ENCODE results near the gene DENND1A.
"Not testable (repeated sequence)": the region's sequence is repeated elsewhere in the genome, so short reads cannot be mapped to it uniquely, and the experiment has no call there.

DENND1A gene

DNA sequence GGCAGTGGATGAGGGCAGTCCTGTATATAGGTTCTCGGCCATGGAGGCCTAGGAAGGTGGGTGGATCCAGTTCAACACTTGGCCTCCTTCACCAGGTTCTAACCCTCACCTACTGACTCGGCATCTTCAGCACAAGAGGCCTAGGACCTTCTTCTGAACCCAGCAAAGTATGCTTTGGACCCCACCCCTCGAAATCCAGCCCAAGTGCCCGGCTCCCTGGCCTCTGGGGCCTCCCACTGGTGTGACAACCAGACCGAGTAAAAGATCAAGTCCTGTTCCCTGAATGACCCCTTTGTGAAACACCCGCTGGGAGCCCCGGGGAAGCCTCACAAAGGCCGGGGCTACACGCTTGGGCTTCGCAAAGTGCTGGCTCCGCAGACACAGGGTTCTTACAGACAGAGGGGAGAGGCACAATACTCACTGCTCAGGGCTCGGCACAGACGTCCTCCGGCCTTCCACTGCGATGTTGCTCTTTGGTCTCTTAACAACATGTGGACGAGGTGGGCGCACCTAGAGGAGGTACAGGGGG is 526.9 kb downstream of the DENND1A start:
- DNase-seq: no peak

DNA sequence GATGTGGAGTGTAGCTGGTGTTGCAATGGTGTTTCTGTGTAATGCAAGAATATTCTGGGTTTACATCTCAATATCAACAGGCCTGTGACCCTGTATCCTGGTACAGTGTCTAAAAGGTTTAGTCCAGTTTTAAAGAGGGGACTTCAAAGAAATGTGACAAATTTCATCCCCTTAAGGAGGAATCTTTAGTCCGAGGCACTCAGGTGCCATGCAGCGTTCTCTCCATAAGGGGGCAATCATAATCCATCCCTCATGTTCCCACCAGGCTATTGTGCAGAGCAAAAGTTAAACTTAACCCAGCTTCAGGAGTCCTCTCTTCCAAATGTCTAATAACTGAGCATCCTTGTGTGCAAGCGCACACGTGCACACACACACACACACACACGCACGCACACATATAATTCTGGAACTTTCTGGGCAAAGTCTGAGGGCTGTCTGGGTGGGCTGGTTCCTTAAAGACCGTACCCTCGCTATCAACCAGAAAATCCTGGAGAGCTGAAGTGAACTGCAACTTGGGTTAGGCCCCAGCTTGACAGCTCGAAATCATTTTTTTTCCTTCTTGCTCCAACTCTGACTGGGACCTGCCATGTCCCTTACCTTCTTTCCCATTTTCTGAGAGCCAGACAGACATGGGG is 527.9 kb downstream of the DENND1A start:
- peak; percentile 56 for DNase-seq

DNA sequence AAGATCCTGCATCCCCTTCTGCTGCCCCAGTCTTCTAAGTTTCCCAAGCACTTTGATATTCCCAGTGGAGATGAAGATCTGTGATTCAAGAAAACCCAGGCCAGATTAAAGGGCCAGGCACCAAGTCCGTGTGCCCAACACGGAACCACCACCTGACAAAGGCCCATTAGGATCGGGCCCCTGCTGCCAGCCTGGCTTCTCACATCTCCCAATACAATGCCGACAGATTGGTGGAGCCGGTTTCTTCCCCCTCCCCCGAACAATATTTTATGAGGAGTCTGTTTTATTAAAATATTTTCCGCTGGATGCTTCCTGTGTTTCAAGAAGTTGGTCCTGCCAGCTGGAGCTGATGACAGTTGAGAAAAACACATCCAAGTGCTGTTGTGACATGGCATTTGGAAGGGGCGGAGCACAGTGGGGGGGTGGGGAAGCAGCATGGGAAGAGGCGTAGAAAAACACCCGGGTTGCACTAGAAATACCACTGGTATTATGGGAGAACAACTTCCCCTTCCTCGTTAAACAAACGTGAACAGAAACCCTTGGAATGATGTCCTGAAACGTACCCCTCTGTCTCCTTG is 528.9 kb downstream of the DENND1A start:
- peak; percentile 27 for DNase-seq

DNA sequence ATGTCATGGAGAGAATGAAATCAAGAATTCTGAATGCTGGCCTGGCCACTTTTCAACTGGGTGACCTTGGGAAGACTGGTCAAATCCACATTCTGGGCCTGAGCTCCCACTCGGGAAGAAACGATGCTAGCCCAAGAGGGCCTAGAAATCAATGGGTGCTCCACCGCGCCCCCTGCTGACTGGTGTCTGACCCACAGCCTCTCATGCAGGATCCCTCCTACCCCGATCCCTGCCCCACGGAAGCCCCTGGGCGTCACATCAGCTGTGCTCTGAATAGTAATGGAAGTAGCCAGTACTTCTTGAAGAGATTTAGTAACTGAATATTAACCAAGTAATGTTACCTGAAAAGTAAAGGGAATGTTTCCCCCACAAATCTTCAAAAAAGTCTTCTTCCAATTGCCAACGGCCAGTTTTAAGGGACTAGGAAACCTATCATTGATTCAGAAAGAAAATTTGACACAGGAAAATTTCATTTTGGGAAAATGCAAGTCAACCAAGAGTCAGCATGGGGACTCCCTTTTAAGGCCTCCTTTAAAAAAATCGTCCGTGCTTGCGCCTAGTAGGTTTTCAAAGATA is 530.0 kb downstream of the DENND1A start:
- no peak for DNase-seq

DNA sequence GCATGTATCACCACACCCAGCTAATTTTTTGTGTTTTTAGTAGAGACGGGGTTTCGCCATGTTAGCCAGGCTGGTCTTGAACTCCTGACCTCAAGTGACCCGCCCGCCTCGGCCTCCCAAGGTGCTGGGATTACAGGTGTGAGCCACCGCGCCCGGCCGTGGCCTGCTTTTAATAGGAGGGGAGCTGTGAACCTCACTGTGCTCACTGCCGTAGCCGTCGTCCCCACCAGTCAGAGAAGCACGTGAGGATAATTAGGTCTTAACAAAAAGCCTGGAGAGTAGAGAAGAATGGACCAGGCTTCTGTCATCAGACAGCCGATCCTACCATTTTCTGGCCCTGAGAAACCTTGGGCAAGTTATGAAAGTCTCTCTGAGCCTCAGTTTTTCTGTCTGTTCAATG is 531.0 kb downstream of the DENND1A start:
- DNase-seq: not testable (repeated sequence)

DNA sequence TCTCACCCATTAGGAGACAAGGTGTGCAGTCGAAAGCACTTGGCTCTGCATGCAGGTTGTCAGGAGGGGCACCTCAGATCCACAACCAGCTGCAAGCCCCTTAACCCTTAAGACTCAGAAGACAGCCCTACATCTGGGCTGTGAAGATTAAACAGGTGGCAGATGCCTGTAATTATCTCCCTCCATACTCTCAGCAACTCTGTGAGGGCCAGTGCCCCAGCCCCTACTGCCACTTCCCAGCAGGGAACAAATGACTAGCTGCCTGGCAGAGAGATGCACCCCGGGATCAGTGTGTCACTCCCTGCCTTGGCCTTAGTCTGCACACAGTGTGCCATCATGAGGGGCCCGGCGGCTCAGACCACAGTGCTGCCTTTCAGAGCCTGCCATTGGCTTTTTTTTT is 532.0 kb downstream of the DENND1A start:
- DNase-seq: no peak

DNA sequence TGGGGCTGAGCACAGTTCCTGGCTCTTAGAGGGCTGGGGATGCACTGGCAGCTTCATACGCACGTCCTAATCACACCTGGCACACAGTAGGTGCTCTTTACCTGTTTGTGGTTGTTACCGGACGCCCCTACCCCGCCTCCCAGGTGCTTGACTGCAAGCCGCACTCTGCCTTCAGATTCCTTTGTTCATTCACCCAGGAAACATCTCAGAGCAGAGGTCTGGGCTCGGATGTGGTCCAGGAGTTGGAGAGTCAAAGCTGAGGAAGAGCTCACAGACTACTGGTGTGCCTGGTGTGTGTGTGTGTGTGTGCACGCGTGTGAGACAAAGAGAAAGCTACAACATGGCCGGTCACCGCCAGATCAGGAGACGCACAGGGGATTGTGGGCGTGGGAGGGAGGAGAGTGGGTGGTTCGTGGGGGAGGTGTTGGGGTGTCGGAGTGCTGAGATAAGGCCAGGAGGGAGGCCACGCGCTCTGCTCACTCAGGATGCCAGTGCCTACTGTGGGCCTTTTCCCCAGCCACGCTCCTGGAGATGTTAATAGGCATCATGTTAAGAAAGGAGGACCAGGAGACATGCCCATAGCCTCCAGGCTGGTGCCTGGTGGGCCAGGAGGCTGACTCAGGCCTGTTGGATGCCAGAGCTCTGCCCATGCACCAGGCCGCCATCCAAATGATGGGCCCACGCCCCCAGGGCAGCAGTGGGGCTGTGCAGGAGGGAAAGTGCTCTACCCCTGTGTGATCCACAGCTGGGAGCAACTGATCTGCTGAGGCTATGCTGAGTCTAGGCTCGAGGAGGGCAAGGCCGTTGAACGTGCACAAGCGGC is 534.0 kb downstream of the DENND1A start:
- DNase-seq: no peak

DNA sequence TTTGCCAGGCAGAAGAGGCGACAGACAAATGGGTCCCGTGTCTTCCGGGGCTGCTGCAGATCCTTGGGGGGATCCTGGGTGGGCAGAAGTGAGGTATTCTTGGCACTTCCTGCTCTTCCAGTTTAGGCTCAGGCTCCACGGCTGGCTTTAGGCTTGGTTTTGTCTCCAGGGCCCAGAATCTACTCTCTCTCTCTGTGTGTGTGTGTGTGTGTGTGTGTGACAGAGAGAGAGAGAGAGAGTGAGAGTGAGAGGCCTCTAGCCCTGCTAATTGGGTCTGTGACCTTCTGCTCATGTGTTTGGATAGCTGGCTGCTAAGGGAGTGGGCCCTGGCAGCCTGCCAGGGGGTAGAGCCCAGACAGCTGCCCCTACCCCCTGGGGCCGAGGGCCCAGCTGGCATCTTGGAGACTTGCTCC is 534.6 kb downstream of the DENND1A start:
- DNase-seq: peak; percentile 2

DNA sequence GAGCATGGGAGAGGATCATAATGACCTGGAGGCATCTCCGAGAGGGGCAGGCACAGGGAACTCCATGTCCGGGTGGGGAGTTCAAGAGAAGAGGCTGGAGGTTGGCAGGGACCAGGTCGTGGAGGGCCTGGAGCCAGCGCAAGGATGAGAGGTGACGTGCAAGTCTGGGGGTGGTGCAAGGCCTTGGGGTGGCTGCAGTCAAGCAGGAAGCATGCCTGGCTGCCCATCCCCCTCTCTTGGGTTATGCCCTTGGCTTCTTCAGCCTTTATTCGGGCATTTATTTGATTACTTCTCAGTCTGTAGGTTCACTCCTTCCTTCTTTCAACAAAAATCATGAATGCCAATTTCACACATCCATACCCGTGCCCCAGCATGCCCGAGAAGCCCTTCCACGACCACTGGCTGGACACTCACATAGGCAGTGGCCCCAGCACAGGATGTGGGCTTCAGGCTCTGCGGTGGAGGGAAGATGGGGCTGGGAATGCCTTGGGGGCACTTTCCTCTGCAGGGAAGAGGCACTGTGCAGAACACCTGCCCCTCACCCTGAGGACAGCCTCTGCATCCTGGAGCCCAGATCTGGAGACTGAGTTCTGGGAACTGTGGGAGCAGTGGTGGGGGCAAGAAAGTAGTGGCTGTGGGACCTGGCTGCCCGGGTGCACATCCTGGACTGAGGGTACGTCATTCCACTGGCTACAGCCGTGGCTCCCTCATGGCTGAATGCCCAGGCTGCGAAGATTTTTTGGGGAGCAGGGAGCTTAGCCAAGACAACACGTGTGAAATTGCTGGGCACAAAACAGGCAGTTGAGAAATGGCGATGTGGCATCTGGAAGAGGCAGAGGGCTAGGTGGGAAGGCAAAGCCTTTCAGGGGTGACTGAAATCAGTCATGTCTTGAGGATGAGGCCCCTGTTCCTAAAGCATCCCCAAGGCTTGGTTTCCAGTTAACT is 535.4 kb downstream of the DENND1A start:
- DNase-seq: no peak

DNA sequence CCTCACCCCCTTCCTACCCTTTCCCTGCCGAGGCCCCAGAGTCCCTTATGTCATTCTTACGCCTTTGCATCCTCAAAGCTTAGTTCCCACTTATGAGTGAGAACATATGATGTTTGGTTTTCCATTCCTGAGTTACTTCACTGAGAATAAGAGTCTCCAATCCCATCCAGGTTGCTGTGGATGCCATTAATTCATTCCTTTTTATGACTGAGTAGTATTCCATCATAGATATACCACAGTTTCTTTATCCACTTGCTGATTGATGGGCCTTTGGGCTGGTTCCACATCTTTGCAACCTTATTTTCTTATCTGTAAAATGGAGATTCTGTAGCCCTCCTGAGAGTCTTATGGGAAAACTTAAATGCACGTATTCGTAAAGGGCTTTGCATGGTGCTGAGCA is 537.1 kb downstream of the DENND1A start:
- no peak for DNase-seq

DNA sequence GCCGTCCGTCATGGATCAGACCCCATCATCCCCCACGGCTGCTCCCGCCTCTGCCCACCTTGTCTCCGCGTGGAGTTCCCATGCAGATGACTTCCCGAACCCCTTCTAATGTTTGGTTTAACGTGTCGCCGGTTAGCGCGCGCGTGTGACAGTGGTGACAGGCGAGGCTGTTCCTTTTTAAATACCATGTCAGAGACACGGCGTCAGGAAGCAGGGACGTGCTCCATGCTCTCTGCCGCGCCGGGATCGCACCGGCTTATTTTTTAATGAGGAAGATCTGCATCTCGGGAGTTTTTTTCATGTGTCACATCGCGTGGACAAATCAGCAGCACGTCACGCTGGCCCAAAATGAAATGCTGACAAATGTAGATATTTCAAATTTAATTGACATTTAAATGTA is 538.0 kb downstream of the DENND1A start:
- no peak for DNase-seq

DNA sequence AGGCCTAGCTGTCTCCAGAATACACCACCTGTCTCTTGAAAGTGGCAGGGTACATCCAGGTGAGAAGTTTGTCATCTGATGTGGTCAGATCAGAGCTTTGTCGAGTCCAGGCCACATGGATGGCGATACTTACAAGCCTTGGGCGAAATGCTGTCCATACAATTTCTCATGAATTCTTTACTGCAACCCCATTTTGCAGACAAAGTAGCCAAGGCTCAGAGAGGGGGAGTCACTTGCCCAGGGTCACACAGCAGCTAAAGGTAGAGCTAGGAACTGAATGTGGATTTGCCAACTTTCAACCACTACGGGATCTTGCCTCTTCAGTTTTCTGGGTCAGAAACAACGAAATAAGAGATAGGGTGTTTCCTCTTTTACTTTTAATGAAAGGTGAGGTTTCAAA is 538.7 kb downstream of the DENND1A start:
- no peak for DNase-seq

DNA sequence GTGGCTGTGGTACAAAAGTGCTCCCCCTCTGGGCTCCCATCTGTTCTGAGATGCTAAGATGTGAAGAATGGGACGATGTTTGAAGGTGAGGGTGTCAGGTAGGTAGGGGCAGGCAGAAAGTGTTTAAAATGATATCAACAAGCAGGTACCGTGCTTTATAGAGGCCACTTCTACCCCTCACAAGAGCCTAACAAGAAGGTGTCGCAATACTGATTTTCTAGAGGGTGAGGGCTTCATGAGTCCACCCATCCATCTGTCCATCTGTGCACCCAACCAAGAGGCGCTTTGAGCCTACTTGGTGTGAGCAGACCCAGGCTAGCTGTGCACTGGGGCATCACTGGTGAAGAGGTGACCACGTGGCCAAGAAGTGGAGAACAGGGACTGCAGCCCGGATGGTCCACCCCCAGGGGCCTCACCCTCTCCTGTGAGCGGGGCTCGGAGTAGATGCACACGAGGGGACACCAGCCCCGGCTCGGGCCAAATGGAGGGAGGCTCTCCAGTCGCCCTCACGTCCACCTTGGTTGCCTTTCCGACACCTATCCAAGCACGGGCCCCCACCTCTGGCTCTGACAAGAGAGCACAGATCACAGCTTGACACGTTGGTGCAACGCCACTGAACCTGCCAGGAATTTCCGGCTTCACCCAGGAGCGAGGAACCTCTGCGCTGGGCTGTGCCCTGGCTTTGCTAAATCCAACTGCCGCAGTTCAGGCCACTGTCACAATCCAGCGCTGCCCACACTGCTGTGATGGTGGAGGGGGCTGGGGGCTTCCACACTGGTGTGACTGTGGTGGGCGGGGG is 539.4 kb downstream of the DENND1A start:
- DNase-seq: no peak

DNA sequence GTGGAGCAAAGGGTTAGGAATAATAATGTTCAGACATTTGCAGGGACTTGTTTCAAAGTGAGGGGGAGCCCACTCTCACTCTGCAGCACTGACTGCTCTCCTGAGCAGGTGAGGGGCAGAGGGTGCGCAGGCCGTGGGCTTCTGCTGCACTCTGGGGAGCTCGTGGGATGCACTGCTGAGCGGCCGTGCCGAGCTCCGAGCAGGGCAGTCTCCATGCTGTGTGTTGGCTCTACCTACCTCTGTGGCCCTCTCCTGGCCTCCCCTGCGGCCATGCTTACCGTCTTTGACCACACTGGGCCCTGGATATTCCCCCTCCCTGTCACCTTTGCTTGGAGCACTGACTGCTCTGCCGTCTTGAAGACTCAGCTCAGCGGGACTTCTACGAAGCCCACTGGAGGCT is 540.2 kb downstream of the DENND1A start:
- no peak for DNase-seq

DNA sequence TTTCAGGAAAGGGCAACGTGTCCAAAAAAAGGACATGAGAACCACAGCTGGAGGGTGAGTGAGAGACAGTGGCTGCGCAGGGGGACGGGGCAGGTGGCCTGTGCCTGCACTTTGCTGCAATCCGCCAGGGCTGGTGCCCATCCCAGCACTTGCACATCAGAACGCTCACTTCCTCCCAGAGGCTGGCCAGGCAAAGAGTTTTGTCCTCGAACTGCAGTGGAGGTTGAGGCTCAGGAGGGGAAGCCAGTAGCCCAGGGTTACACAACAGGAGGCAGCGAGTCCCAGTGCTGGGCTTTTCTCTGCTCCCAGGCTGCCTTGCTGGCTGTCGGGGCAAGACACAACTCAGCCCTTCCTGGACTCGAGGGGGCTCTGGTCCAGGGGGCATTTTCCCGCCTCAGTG is 540.9 kb downstream of the DENND1A start:
- no peak for DNase-seq

DNA sequence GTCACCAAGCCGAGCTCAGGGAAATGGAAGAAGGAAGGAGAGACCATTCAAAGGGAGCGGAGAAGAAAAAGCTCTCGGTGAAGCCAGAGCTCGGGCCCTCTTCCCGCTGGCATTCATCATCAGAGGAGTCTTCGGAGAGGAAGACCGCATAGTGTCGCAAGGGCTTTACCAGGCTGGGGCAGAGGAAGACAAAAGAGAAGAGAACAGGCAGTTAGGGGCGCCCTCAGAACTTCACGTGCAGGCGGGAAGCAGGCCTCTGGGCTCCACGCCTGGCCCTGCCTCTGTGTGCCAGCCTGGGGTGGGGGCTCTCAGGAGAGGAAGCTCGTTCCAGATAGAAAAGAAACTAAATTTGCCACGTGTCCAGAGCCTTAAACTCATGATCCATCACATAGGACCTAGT is 542.2 kb downstream of the DENND1A start:
- no peak for DNase-seq

DNA sequence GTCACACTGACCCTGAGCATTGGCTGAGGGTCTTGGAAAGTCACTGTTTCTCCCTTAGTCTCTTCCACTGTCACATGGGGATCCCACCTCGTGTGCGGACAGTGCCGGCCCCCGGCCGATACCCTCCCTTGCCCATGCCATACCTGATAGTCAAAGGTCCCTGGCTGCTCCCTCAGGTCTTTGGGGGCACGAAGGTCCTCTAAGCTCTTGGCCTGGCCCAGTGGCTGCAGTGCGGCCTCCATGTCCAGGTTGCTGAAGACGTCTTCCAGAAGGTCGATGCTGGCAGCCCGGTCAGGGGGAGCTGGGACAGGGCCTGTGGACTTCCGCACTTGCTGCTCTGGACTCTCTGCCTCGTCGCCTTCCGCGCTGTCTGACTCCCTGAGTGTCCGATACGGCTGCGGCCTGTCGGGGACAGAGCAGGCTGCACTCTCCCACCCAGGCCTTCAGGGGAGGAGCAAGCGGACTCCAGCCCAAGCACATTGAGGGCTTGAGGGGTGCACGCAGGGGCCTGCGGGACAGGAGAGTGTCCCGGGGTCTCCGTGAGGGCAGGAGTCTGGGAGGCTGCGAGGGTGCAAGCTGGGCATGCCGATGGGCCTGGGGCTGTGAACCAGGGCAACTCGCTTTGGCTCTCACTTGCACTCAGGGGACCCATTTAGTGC is 546.3 kb downstream of the DENND1A start:
- DNase-seq: no peak

DNA sequence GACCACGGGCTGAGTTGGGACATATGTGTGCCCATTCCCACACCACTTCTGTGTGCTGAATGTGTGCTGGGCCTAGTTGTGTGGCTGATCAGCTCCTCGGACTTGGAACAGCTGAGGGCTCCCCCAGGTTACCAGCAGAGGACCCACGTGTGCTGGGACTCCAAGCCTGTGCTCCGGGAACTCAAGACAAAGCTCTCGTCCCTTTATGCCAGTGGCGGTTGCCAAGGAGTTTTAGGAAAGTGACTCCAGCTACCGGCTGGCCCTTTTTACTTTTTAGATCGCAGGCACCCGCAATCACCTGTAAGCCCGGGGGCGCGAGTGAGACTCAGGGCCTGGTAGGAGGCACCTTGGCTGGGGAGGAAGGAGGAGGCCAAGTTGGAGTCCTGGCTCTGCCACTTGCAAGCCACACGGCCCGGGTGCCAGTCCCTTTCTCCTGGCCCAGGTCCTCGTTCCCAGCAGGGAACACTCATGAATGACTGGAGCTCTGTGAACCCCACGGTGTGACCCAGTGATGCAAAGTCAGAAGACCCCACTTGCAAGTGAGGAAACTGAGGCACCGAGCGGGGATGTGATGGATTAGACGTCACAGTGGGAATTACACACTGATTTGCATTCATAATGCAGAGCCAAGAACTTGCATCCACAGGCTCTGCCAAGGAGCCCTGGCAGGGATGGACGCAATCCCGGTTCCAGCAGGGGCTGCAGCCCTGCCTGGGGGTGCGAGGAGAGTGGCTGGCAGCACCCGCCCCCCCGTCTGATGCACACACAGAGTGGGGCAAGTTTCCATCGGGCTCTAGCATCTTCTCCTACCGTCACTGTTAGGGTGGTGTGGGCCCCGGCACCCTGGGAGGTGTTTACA is 547.0 kb downstream of the DENND1A start:
- DNase-seq: no peak

DNA sequence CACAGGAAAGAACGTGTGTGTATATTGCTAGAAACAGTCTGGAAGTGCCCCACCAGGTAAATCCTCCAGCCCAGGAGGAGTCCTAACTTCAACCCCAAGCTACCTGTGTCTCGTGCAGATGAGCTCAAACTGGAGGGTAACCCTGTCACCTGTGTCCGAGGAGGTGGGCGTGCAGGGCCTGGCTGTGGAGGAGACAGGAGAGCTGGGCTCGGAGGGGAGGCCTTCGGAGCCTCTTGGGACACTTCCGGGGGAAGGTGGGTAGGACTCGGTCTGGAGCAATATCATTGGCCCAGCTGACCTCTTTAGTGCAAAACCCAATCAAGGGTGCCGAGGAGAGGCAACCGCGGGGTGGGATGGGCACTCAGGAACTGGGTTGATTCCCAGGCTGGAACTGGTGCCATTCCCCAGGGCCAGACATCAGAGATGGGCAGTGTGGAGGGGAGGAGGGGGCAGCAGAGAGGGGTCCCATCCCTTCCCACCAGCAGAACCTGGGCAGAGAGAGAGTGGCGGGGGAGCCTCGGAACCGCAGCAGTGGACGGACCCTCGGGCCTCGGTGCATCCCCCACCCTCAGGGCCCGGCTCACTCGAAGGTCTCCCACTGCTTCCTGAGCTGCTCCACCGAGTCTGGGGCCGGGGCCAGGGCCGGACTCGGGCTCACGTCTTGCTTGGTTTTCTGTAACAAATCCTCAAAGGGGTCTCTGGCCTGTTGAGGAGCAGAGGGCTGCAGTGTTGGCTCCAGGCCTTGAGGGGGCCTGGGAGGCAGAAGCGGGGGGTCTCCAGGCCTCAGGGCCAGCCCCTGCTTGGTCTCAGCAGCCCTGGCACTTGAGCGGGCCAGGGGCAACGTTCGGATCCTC is 548.8 kb downstream of the DENND1A start:
- no peak for DNase-seq
